HUDEP-2 (cell line): ENCODE measurements around the gene CDH13.

Experiments used
- DNase-seq, 76 experiments: peaks; one replicate each; lab custom pipeline; 2025; ENCODE audit not compliant: unreplicated experiment in 76 of 76; lab: John Stamatoyannopoulos, UW

CDH13 gene

DNA sequence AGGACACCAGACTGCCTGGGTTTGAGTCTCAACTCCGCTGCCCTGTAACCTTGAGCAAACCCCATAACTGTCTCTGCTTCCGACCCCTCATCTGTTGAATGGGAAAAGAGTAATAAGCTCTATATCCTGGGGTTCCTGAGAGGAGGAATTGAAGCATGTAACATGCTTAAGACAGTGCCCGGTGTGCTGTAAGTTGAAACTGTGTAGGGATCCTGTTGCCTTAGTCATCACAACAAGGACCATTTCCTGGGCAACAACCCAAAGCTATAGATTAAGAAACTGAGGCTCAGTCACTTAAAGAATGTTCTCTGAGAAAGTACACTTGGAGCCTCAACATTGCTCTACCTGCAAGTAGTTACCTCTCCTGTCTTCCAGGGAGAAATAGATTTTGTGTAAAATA is 23.0 kb downstream of the CDH13 start:
- no peak for DNase-seq

DNA sequence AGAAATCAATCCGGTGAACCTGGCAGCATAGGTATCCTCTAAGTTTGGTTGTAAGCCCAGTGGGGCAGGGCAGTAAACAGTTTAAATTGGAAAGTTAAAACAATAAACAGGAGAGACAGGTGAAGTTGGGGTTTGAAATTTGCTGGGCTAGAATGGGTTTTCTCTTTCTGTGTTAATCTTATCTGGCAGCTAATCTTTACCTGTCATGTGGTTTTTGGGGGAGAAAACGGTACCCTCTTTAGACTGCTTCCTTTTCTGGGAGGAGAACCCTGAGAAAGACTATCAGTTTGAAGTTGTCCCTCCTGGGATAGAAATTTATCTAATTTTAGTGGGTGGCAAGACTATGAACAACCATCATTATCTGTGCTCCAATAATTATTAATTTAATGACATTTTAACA is 24.0 kb downstream of the CDH13 start:
- no peak for DNase-seq

DNA sequence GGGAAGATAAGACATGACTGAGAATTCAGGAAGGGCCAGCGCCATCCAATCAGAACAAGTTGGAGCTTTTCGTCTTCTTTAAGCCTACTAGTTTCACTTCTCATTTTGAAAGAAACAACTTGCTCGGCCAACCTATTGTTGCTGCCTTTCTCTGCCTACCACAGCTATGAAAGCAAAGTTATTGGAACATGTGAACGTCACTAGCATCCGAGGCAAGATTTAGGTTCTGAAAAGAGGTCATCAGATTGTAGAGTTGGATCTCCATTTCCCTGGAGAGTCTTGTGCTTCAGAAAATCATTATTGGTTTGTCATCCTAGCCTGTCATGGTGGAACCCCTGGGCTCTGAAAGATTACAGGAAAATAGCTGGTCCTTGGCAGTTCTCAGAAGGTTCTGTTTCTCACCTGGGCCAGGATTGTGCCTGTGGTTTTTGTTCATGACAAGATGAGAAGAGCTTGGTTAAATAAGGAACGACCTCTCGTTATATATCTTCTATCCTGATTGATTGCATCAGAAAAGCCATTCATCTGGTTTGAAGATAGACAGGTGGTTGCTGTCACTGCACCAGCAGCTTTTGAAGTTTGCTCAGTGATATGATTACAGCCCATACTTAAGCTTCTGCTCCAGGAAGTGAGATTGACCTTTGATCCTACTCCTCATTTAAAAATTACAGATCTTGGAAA is 25.3 kb downstream of the CDH13 start:
- DNase-seq, result no peak

DNA sequence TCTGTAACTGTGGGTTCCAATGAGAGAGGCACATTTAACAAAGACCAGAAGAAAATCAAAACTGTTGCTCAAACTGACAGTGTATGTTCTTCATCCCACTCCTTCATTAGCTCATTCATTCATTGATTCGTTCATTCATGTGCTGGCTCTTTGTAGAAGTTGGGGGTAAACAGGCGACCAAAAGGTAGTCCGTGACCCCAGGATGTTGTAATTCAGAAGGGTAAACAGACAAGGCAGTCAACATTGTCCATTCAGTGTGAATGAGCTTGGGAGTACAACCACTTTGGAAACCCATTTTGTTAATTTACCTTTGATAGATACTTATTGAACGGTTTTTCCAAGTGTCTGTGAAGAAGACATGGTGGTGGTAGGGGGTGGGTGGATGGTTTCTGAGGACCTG is 26.1 kb downstream of the CDH13 start:
- DNase-seq, result no peak

DNA sequence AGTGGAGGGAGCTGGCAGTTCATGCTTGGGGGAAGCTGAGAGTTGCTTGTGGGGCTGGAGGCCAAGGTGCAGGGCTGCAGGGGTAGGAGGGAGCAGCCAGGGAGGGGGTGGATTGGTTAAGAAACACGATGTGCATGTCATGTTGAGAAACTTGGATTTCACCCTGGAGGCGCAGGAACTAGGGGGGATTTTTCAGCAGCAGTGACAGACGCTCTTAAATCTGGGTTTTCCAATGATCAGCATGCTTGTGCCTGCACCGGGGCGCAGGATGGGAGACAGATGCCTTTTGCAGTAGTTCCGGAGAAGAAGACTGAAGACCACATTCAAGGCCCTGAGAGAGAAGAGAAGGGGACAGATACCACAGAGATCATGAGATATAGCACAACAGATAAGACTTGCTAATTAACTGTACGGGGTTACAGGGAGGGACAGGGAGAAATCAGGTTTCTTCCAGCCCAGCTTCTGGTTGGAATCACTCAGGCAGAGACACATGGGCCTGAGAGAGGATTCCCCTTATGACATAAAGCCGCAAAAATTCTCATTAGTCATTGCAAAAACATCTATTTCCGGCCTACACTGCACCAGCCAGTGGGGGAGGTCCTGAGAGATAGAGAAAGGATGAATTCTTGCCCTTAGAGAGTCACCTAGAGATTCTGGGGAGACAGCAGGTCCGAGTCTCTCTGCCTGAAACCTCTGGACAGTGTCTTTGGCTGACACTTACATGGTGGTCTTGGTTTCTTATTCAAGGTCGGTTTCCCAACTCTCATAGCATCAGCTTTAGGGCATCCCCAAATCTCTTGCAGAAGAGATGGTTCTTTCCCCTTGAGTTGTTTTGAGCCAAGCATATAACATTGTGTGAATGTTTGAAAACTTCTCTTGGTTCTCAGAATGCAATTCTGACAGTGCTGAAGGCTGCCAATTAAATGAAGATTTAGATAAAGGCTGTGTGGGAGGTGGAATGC is 27.1 kb downstream of the CDH13 start:
- DNase-seq, result no peak

DNA sequence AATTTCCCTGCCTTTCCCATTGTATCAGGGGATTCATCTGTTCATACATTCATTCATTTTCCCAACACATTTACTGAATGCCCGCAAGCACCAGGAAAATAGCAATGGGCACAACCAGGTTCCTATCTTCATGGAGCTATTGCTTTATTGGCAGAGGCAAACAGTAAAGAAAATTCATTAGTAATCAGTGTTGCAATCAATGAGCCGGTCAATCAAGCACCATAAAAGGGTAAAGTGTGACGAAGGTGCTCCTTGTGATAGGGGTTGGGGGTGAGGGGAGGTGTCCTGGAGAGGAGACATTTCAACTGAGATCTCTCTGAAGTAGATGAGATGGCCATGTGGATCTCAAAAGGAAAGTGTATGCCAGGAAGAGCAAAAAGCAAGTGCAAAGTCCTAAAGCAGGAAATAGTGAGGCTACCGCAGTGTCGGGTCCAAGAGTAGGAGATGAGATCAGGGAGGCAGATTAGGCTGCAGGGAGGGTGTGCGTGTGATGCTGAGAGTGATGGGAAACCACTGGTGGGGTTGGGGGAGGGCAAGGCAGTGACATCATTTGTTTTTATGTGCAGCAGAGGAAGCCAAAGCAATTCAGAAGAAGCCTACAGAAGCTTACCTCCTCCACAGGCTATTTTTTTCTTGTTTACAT is 28.4 kb downstream of the CDH13 start:
- DNase-seq, result no peak

DNA sequence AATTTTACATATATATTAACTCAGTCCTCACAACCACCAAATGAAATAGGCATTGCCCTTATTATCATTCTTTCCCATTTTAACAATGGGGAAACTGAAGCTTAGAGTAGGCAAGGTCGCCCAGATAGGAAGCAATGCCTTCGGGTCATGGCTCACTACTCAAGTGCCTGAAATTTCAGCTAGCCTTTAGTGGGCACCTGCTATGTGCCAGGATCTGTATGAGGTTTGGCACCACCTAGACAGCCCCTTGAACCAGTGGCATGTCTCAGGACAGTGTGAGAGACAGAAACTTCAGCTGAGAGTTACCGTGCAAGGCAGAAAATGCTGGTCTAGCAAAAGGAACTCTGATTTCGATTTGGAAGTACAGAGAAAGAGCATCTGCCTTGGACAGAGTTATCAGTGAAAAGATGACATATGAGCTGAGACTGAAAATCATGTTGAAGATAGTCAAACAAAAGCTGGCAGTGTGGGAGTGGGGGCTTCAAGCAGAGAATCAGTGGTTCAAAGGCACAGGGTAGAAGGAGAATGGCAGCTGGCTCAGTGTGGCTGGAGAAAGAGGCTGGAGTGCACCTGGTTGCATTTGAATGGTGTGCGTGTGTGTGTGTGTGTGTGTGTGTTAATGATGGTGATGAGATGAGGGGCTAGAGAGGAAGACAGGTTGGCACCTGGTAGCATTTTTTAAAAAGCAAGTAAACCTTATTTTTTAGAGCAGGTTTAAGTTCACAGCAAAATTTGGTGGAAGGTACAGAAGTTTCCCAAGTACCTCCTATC is 29.1 kb downstream of the CDH13 start:
- DNase-seq, result no peak

DNA sequence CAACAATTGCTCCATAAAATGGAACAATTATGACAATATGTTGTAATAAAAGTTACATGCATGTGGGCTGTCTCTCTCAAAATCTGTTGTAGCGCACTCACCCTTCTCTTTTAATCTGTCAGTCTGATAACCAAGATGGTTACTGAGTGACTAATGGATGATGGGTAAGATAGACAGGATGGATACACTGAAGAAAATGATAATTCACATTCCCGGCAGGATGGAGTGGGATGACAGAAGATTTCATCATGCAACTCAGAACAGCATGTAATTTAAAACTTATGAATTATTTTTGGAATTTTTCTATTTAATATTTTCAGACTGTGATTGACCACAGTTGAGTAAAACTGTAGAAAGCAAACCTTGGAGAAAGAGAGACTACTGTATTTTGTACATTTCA is 30.5 kb downstream of the CDH13 start:
- DNase-seq, result no peak

DNA sequence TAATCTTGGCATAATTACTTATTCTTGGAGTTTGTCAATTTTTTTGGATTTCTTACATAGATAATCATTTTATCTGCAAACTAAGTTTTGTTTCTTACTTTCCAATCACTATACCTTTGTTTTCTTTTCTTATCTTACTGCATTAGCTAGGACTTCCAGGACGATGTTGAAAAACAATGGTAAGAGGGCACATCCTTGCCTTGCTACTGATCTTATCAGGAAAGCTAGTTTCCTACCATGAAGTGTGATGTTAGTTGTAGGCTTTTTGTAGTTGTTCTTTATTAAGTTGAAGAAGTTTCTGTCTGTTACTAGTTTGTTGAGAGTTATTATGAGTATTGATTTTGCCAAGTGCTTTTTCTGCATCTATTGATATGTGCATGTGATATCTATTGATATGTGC is 31.0 kb downstream of the CDH13 start:
- DNase-seq, result no peak

DNA sequence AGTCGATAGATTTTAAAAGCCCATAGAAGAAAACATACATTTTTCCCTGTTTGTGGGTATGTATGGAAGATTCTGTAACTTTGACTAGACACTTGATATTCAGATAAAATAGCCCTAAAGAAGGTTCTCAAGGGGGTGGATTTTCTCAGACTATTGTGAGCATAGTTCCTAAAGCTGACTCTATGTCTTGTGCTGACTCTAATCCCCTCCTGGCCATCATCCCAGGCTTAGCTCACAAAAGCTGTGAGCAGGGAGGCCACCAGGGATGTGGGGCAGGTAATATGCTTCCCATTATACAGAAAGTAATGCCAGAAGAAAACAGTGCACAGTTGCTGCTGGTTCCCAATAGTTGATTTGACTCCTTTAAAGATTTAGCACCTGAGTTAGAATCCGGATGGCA is 32.0 kb downstream of the CDH13 start:
- no peak for DNase-seq

DNA sequence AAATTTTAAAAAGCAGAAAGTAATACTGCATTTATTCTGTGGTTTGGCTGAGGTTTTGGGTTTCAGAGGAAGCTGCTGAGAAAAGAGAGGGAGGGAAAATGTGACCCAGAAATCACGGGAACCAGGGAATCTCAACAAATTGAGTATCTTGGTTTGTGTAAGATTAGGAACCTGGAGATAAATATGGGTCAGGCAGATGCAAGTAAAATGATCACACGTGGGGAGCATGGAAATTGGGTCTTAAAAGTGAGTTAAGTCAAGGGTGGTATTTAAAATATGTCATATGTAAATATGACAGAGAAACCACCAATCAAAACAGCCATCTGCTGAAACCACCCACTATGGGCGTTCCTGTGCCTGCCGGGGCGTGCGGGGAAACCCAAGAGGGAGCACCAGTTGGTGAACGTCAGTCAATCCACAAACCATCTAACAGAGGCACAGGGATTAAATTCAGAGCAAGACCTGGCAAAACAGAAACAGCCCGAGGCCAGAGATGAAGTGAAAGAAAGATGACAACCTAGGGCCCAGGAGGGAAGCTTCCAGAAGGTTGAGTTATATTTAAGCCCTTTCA is 33.4 kb downstream of the CDH13 start:
- no peak for DNase-seq

DNA sequence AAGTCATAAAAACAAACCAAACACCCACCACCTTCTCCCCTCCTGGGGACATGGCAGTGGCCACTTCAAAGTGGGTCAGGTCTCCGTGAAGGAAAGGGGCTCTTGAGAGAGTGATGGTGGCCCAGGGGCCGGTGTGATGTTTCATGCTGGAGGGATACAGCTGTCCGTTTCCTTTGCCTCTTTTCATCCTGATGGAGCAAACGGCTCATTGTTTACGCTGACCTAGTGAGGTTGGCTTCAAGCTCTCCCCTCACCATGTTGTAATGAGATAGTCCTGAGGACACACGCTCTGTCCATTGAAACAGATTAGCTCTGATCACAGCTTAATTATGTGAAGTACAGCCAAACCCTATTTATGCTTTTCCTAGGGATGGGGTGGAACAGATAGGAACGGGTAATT is 34.2 kb downstream of the CDH13 start:
- DNase-seq, result no peak

DNA sequence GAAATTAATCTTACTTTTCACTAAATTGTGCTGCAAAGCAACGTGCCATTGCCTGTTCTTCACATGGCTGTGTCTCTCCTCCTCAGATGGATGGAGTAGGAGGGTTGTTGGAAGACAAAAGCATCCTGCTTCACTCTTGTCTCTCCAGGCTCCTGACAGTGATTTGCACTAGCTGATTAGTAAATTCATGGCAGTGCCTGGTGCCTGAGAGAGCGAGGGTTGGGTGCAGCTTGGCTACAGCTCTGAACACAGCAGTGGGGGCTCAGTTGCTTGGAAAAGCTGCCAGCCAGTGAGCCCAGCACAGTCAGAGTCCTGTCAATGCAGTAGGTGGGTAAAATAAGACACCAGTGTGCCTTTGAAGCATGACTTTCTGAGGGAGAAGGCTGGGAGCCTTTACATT is 37.4 kb downstream of the CDH13 start:
- DNase-seq, result no peak

DNA sequence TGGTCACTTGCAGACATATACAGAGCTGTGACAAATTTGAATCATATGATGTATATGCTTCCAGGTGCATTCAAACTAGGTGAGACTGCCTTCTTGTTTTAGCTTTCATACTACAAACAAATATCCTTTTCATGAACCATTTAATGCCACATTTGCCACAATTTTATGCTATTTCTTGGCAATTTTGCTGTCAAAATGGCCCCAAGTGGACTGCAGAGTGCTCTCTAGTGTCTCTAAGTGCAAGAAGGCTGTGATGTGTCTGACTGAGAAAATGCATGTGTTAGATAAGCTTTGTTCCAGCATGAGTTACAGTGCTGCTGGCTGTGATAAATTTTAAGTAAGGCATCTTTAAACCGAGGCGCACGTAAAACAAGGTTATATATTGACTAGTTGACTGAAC is 38.3 kb downstream of the CDH13 start:
- no peak for DNase-seq

DNA sequence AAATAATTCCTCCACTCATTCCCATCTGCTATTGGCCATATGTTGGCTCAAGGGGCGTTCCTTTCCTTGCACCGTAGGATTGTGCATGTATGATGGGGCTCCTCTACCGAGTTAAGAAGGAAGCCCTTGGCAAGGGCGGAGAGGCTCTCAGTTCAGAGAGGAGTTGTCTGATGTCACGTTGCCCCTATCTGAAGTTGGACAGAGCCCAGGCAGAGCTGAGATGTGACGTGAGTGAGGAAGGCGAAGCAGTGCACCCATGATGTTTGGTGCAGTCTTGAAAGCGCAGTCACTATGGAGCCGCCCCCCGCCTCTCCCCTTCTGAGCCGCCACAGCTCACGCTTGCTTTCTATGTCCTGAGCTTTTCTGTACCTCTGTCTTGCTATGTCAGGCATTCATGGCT is 40.7 kb downstream of the CDH13 start:
- no peak for DNase-seq

DNA sequence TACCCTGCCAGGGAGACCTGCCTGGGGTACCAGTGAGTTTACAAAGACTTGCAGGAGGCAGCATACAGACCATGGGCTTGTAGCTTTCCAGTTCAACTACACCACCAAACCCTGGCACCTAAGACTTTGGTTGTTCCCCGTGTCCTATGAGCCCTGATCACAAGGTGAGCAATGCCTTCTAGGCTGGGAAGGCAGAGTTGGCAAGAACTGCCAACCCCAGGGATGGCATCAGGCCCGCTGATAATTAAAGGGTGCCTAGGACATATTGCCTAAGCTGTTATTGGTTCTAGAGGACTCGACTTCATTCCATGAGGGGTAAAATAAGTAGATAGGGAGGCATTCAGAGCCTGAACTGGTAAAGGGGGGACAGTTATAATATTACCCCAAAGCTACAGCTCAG is 41.3 kb downstream of the CDH13 start:
- DNase-seq, result no peak

DNA sequence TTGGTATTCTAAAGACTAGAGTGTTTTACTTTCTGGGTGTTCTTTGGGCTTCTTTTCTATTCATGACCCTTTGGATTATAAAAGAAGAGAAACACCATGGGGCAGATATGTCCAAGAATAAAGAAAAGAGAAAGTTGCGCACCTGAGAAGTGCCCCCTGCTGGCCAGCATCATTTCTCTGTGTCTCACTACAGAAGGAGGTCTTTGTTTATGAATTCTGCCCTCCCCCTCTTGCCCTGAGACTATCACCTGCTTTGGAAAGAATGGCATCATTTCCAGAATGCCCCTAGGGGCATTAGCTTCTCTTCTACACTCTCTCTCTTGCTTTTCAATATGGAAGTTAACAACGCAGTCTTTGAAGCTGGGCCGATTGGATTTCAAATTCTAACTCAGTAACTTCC is 45.0 kb downstream of the CDH13 start:
- peak in 1 of 76 experiments; percentile 2 for DNase-seq

DNA sequence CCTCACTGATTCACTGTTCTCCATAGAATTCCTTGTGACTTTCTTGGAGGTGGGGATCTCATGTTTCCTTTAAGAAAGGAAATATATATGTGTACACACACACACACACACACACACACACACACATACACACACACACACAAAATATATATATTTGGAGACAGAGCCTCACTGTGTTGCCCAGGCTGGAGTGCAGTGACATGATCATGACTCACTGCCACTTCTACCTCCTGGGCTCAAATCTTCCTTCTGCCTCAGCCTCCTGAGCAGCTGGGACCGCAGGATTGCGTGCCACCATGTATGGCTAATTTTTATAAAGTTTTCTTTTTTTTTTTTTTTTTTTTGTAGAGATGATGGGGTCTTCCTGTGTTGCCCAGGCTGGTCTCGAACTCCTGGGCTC is 45.9 kb downstream of the CDH13 start:
- no peak for DNase-seq

DNA sequence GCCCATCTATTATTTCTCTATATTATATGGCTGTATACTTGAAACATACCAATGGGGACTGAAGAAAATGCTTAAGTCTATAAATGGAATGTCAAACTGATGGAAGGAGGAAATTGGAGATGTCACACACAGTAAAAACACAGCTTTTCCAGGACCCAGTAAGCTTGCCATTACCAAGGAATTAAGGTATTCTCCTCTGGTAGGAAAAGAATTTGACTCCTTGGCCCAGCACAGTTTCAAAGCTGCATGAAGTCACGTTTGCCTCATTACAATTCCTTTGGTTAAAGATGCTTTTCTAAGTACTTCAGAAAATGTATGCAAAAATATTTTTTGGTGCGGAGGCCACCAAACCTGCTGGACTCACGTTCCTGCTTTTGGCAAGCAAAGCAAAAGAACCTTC is 48.5 kb downstream of the CDH13 start:
- no peak for DNase-seq

DNA sequence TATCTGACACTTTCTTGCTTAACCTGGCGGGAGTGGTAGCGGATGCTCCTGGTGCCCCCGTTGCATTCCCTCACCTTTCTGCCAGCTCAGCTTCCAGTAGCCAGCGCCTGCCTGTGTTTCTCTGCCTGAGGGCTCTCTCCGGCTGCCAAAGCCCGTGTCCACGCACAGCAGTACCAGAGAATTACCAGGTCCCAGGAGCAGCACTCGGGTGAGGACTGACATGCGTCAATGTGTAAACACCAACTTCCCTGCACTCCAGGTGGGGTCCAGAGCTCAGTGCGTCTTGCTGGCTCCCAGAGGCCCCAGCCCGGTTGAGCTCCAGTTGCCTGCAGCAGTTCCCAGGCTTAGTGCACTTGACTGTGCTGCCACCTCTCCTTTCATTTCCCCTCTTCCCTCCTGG is 54.8 kb downstream of the CDH13 start:
- no peak for DNase-seq

DNA sequence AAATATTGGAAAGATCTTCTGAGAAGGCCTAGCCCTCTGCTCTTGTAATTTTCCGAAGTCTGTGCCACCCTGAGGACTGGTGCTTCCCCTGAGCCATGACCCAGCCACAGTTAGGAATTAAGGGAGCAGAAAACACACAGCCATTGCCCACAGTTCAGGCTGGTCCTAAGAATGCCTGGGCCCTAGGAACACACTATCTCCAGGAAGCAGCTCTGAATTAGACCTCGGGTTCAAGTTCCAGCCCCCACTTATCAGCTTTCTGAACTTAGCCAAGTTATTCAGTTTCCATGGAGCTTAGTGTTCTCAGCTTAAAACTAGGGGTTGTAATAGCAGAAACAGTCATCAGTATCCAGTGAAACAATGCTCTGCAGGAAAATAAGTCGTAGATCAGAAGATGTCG is 56.0 kb downstream of the CDH13 start:
- DNase-seq, result no peak
